Upper lobe of left lung (tissue), 6 donors: ENCODE data around the gene ARHGAP26. TPM values are rescaled to one million over a fixed set of nuclear protein-coding genes. Genes with fewer than 3 reads are reported as not detected.

Experiments used
- ATAC-seq, 2 donors: fragments of 200-7000 bp; cut with Tn5 transposase; one replicate each; pipeline ENCODE4 v1.9.1; 2022; ENCODE audit warnings: mild to moderate bottlenecking in 2 of 2, moderate library complexity in 2 of 2; ENCODE audit not compliant: low FRiP score in 2 of 2
- DNase-seq, 2 donors: peaks; one replicate each; pipeline ENCODE4 v3.0.0-alpha.2; 2019 to 2020
- H3K27ac ChIP-seq, 4 donors: fragments of 200-600 bp; sonication (generic); one replicate each; pipeline ENCODE4 v1.5.1; 2016 to 2019
- H3K27me3 ChIP-seq, 4 donors: fragments of 200-600 bp; sonication (generic); one replicate each; pipeline ENCODE4 v1.5.1; 2017 to 2019
- H3K36me3 ChIP-seq, 4 donors: fragments of 200-600 bp; sonication (generic); one replicate each; pipeline ENCODE4 v1.5.1; 2016 to 2019
- H3K4me1 ChIP-seq, 4 donors: fragments of 200-600 bp; sonication (generic); one replicate each; pipeline ENCODE4 v1.5.1; 2018 to 2019
- H3K4me3 ChIP-seq, 4 donors: fragments of 200-600 bp; sonication (generic); one replicate each; pipeline ENCODE4 v1.5.1; 2017 to 2019; ENCODE audit warnings: mild to moderate bottlenecking in 2 of 4, moderate library complexity in 1 of 4
- H3K9me3 ChIP-seq, 4 donors: fragments of 200-600 bp; sonication (generic); one replicate each; pipeline ENCODE4 v1.5.1; 2018 to 2019
- EP300 ChIP-seq, 4 donors: sonication (generic); formaldehyde crosslinking; IDR thresholded peaks; one replicate each; pipeline ENCODE4 v1.5.1; 2017; ENCODE audit warnings: antibody characterized with exemption in 4 of 4, control low read depth in 2 of 4
- POLR2A ChIP-seq, 4 donors: fragments of 450-650 bp; IDR thresholded peaks; one replicate each; pipeline ENCODE4 v1.5.1; 2016 to 2017; ENCODE audit warnings: antibody characterized with exemption in 4 of 4, mild to moderate bottlenecking in 2 of 4
- POLR2AphosphoS5 ChIP-seq, 2 donors: sonication (generic); formaldehyde crosslinking; IDR thresholded peaks; one replicate each; pipeline ENCODE4 v1.5.1; 2017; ENCODE audit warnings: antibody characterized with exemption in 2 of 2
- WGBS, 2 donors: methylation state at CpG; one replicate each; pipeline ENCODE4 v1.1.5; 2017 to 2018; 5-methylcytosine and 5-hydroxymethylcytosine counted together
- total RNA-seq, 6 donors: library from RNA; depleted of rRNA in 4 of 6; stranded (reverse); fragments of >200 nt in 4 of 6; gene quantifications; one replicate each; pipeline versions ENCODE4 v1.1.0 to v1.2.1, GENCODE V29; 2016 to 2021
- TF ChIP-seq, protein P1 (sequence below), 6 experiments: fragments of 450-650 bp in 4 of 6; fragments of 200-600 bp in 2 of 6; sonication (generic) in 2 of 6; IDR thresholded peaks; one replicate each; pipeline ENCODE4 v1.5.1; 2016 to 2019; ENCODE audit warnings: antibody characterized with exemption in 6 of 6
- donor health status: DM: no; HTN: no; CAD: no; lungs with moderate emphysema.
- donor health status: DM: no; HTN: yes; CAD: no; lungs with severe emphysema.

The ARHGAP26 gene
- total RNA-seq, 6 donors from 2014 or later, result 34.9 to 90.1 (median 38.9) TPM

DNA sequence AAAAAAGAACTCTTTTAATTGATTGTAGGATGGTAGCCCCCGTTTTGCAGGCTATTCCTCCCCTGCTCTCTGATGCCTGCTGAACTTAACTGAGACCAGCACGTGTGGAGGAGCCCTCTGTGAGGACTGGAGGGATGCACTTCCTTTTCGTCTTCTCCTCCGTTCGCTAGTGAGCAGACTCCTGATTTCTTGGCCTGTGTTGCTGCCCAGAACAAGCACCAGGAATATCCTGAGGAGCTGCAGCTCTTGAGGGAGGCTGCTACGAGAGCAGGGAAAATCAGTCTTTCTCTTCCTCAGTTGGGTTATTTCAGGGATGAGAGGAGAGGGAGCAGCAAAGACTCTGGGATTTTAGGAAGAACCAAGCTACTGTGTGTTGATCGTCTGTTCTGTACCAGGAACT is 74.7 kb downstream of the ARHGAP26 start:
- H3K4me1 ChIP-seq, result peaks cover 22 to 36% (median 31%) of the 10 kb centered on the region in 4 donors

DNA sequence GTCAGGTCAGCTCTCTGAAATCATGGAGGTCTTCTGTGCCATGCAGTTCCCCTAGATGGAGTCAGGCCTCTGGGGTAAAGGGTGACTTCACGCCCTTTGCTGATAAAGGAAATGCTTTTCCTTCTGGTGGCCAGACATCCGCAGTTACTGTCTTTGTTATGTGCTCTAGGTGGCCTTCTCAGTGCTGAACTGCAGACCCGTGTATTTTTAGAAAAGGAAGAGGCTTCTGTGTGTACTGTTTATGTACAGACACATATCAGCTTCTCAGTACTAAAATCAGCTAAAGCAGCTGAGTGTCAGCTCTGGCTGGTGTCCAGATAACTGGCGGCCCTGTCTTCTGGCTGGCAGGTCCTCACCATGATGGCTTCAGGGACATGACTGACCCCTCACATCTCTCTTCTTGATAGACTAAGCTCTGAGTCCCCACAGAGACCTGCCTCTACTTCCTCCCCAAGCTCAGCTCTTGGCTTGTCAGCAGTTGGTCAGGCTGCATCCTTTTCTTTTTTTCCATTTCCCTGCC is 75.3 kb downstream of the ARHGAP26 start:
- H3K4me3 ChIP-seq, result no peak overlapping the region
- DNase-seq (no peak), ATAC-seq (no peak)
- no peaks in the 10 kb centered on the region for H3K9me3 ChIP-seq
- TF ChIP-seq EP300 (IDR thresholded peaks at IDR 0.05), result no peak
- peak in 1 of 2 donors; percentile 9 for TF ChIP-seq POLR2AphosphoS5 (IDR thresholded peaks at IDR 0.05)
- TF ChIP-seq, protein P1, sequence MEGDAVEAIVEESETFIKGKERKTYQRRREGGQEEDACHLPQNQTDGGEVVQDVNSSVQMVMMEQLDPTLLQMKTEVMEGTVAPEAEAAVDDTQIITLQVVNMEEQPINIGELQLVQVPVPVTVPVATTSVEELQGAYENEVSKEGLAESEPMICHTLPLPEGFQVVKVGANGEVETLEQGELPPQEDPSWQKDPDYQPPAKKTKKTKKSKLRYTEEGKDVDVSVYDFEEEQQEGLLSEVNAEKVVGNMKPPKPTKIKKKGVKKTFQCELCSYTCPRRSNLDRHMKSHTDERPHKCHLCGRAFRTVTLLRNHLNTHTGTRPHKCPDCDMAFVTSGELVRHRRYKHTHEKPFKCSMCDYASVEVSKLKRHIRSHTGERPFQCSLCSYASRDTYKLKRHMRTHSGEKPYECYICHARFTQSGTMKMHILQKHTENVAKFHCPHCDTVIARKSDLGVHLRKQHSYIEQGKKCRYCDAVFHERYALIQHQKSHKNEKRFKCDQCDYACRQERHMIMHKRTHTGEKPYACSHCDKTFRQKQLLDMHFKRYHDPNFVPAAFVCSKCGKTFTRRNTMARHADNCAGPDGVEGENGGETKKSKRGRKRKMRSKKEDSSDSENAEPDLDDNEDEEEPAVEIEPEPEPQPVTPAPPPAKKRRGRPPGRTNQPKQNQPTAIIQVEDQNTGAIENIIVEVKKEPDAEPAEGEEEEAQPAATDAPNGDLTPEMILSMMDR (IDR thresholded peaks at IDR 0.05), result no peak
- TF ChIP-seq POLR2A (IDR thresholded peaks at IDR 0.05), result no peak
- 20 to 35% methylated on average over 4 of the region's 4 CpGs for WGBS, 2 donors
- H3K27me3 ChIP-seq, result no peaks in the 10 kb centered on the region
- H3K36me3 ChIP-seq, result no peaks in the 10 kb centered on the region
- peak overlapping the region in 3 of 4 donors; percentile 50 to 60 (median 58) for H3K27ac ChIP-seq
- peaks cover 16 to 31% (median 25%) of the 10 kb centered on the region in 4 donors for H3K4me1 ChIP-seq

More for the DNA sequence above, 74.7 kb downstream of the ARHGAP26 start:
- no peaks in the 10 kb centered on the region for H3K9me3 ChIP-seq
- H3K4me3 ChIP-seq, result no peak overlapping the region
- H3K27me3 ChIP-seq, result no peaks in the 10 kb centered on the region
- 63 to 68% methylated on average over 7 of the region's 7 CpGs for WGBS, 2 donors
- H3K36me3 ChIP-seq, result no peaks in the 10 kb centered on the region
- TF ChIP-seq, protein P1 (IDR thresholded peaks at IDR 0.05), result no peak
- no peak for TF ChIP-seq POLR2AphosphoS5 (IDR thresholded peaks at IDR 0.05)
- no peak for TF ChIP-seq EP300 (IDR thresholded peaks at IDR 0.05)
- no peak for TF ChIP-seq POLR2A (IDR thresholded peaks at IDR 0.05)
- no peak for ATAC-seq
- peak overlapping the region in 3 of 4 donors; percentile 50 to 60 (median 58) for H3K27ac ChIP-seq
- no peak for DNase-seq

DNA sequence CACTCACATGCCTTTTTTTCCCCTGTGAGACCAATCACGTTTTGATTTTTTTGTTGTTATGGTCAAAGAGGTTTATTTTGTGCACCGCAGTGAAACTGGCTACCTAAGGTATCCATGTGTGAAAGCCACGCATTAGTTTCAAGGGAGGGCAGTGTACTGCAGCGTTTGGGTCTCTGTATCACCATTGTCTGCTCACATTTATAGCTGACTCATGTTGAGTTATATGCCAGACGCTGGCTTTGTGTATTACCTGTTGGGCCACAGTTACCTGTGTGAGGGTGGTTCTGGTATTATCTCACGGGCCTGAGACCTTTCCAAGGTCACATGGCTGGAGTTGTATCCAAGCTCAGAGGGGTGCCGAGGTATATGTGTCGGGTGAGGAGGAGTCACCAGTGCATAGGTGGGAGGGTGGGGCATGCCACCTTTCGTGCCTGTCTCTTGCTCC is 75.8 kb downstream of the ARHGAP26 start:
- H3K27ac ChIP-seq, result peak overlapping the region in 2 of 4 donors; percentile 58 to 60
- WGBS, 2 donors, result 68 to 69% methylated on average over 9 of the region's 9 CpGs
- no peaks in the 10 kb centered on the region for H3K27me3 ChIP-seq
- DNase-seq (no peak), ATAC-seq (no peak)
- peaks cover 15 to 30% (median 23%) of the 10 kb centered on the region in 4 donors for H3K4me1 ChIP-seq
- no peak for TF ChIP-seq EP300 (IDR thresholded peaks at IDR 0.05)
- no peak for TF ChIP-seq POLR2A (IDR thresholded peaks at IDR 0.05)
- TF ChIP-seq, protein P1 (IDR thresholded peaks at IDR 0.05), result no peak
- no peak for TF ChIP-seq POLR2AphosphoS5 (IDR thresholded peaks at IDR 0.05)
- H3K9me3 ChIP-seq, result no peaks in the 10 kb centered on the region
- H3K36me3 ChIP-seq, result no peaks in the 10 kb centered on the region
- H3K4me3 ChIP-seq, result no peak overlapping the region

DNA sequence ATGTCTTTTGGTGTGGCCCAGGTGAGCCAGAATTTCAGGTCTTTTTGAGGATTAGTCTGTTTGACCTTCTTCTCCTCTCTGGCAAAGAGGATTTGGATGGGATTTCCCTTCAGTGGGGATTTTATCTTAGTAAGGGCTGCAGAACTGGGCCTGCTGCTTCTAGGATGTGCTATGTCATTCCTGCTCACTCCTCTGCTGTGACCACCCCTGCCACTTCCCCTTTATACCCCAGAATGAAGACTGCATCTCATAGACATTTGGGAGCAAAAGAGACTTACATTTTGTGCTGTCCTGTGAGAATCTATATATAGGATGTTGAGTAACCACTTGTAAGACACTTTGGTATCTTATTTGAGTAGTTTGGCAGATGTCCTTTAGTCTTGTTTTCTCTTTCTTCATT is 76.2 kb downstream of the ARHGAP26 start:
- Histone ChIP-seq H3K27me3 (no peaks in the 10 kb centered on the region), H3K4me1 (peaks cover 15 to 28% (median 21%) of the 10 kb centered on the region in 4 donors), H3K27ac (peak overlapping the region in 1 of 4 donors; percentile 60), H3K36me3 (no peaks in the 10 kb centered on the region), H3K4me3 (no peak overlapping the region), H3K9me3 (no peaks in the 10 kb centered on the region)
- peak in 1 of 2 donors; percentile 43 for ATAC-seq
- DNase-seq, result peak in 1 of 2 donors; percentile 49
- TF ChIP-seq, protein P1 (IDR thresholded peaks at IDR 0.05), result no peak
- TF ChIP-seq POLR2A (IDR thresholded peaks at IDR 0.05), result no peak
- no peak for TF ChIP-seq POLR2AphosphoS5 (IDR thresholded peaks at IDR 0.05)
- no peak for TF ChIP-seq EP300 (IDR thresholded peaks at IDR 0.05)
